ENCODE measurements around the gene HSPD1. TPM values are rescaled to one million over a fixed set of nuclear protein-coding genes. Genes with fewer than 3 reads are reported as not detected.
A peak's percentile ranks its signal among the peaks of the same experiment; 100 is the strongest.

The HSPD1 gene
- total and polyA plus RNA-seq, 9 of the 15 experiments (the other 6 are each of a cell fraction or from before 2014, with no cell fraction given) = 398 to 1,014 (median 622) TPM

- TF ChIP-seq E2F6 (IDR thresholded peaks at IDR 0.05; ENCODE audit: borderline replicate concordance in 1 of 2, extremely low read depth in 1 of 2, insufficient read depth in 1 of 2, insufficient read length in 1 of 2, low read depth in 1 of 2, low read length in 1 of 2, poor library complexity in 1 of 2, severe bottlenecking in 1 of 2) (peak; percentile 40 to 54), ZNF165 (CRISPR knock-in tag; IDR thresholded peaks at IDR 0.05; ENCODE audit: borderline replicate concordance) (no peak), CREB3L1 (IDR thresholded peaks at IDR 0.05; ENCODE audit: borderline replicate concordance, low read depth) (peak; percentile 80; the same call in 1 of the 2 replicates), ZKSCAN8 (CRISPR knock-in tag; IDR thresholded peaks at IDR 0.05) (no peak), NFE2 (IDR thresholded peaks at IDR 0.05; ENCODE audit: low read depth) (no peak), POLR2H (tag; IDR thresholded peaks at IDR 0.05; ENCODE audit: low read depth) (peak; percentile 82), ZNF282 (CRISPR knock-in tag; IDR thresholded peaks at IDR 0.05) (no peak), HNRNPH1 (optimal IDR thresholded peaks at IDR 0.05; ENCODE audit: low read depth, low read length) (no peak), POLR2G (IDR thresholded peaks at IDR 0.05; ENCODE audit: low read depth, low read length) (peak; percentile 98), ZNF444 (CRISPR knock-in tag; IDR thresholded peaks at IDR 0.05) (no peak), EP300 (IDR thresholded peaks at IDR 0.05; ENCODE audit: low read length) (peak; percentile 30; the same call in 1 of the 2 replicates), USF2 (CRISPR knock-in tag; IDR thresholded peaks at IDR 0.05) (no peak), FOXJ3 (CRISPR knock-in tag; IDR thresholded peaks at IDR 0.05) (no peak), ZBTB2 (IDR thresholded peaks at IDR 0.05) (peak; percentile 81), CREB3 (tag; conservative IDR thresholded peaks at IDR 0.05; ENCODE audit: low read depth) (no peak), SETDB1 (IDR thresholded peaks at IDR 0.05; ENCODE audit: low read length) (no peak), ARNT (IDR thresholded peaks at IDR 0.05) (peak in 1 of 2 experiments; percentile 42; a peak in 1 of 4 replicates), TOE1 (IDR thresholded peaks at IDR 0.05; ENCODE audit: borderline replicate concordance) (no peak), TOE1 (CRISPR knock-in tag; IDR thresholded peaks at IDR 0.05; ENCODE audit: borderline replicate concordance, low read depth) (no peak), ETV5 (CRISPR knock-in tag; IDR thresholded peaks at IDR 0.05; ENCODE audit: low read depth) (peak; percentile 47; the same call in 1 of the 2 replicates), MAX (CRISPR knock-in tag; IDR thresholded peaks at IDR 0.05) (peak; percentile 55; the same call in 1 of the 2 replicates)
These were observed 46.3 kb downstream of the HSPD1 start, which contains the start of gene COQ10B (continued) for GRCh38 chr2:197453123-197453913.

All from K562 (cell line).